Measurements from ENCODE around the gene HPCAL4.

HPCAL4 gene

GRCh38 chr1:39692152-39693074 is 1.2 kb upstream of the HPCAL4 start:
- peak overlapping the region; percentile 5 for H3K27ac Mint-ChIP-seq
- H3K36me3 Mint-ChIP-seq (ENCODE audit: low read depth), result peaks cover 2% of the 10 kb centered on the region
- H3K9me3 Mint-ChIP-seq, result no peaks in the 10 kb centered on the region
- H3K27me3 Mint-ChIP-seq (ENCODE audit: low read depth), result peaks cover 56% of the 10 kb centered on the region
- peak overlapping the region; percentile 39 for H3K4me3 Mint-ChIP-seq
- peaks cover 25% of the 10 kb centered on the region for H3K4me1 Mint-ChIP-seq (ENCODE audit: low read depth)

GRCh38 chr1:39690794-39691382 is 345 bp downstream of the HPCAL4 start:
- H3K36me3 Mint-ChIP-seq (ENCODE audit: low read depth), result peaks cover 2% of the 10 kb centered on the region
- H3K27me3 Mint-ChIP-seq (ENCODE audit: low read depth), result peaks cover 51% of the 10 kb centered on the region
- H3K4me3 Mint-ChIP-seq, result peak overlapping the region; percentile 82
- peaks cover 25% of the 10 kb centered on the region for H3K4me1 Mint-ChIP-seq (ENCODE audit: low read depth)
- peak overlapping the region; percentile 60 for H3K27ac Mint-ChIP-seq
- H3K9me3 Mint-ChIP-seq, result no peaks in the 10 kb centered on the region

- Mint-ChIP-seq H3K4me3 (peak overlapping the region; percentile 82), H3K27me3 (ENCODE audit: low read depth) (peaks cover 49% of the 10 kb centered on the region), H3K36me3 (ENCODE audit: low read depth) (peaks cover 2% of the 10 kb centered on the region), H3K27ac (peak overlapping the region; percentile 42), H3K9me3 (no peaks in the 10 kb centered on the region), H3K4me1 (ENCODE audit: low read depth) (peaks cover 24% of the 10 kb centered on the region)
Measured at GRCh38 chr1:39690225-39690624, 1.0 kb downstream of the HPCAL4 start.

GRCh38 chr1:39689635-39690034 is 1.6 kb downstream of the HPCAL4 start:
- peaks cover 51% of the 10 kb centered on the region for H3K27me3 Mint-ChIP-seq (ENCODE audit: low read depth)
- peaks cover 22% of the 10 kb centered on the region for H3K4me1 Mint-ChIP-seq (ENCODE audit: low read depth)
- H3K4me3 Mint-ChIP-seq, result no peak overlapping the region
- H3K36me3 Mint-ChIP-seq (ENCODE audit: low read depth), result peaks cover 2% of the 10 kb centered on the region
- H3K9me3 Mint-ChIP-seq, result no peaks in the 10 kb centered on the region
- no peak overlapping the region for H3K27ac Mint-ChIP-seq

GRCh38 chr1:39689214-39689613 is 2.0 kb downstream of the HPCAL4 start:
- Mint-ChIP-seq H3K27me3 (ENCODE audit: low read depth) (peaks cover 52% of the 10 kb centered on the region), H3K4me1 (ENCODE audit: low read depth) (peaks cover 18% of the 10 kb centered on the region), H3K36me3 (ENCODE audit: low read depth) (peaks cover 2% of the 10 kb centered on the region), H3K9me3 (no peaks in the 10 kb centered on the region), H3K27ac (no peak overlapping the region), H3K4me3 (no peak overlapping the region)

GRCh38 chr1:39688706-39689105 is 2.5 kb downstream of the HPCAL4 start:
- Mint-ChIP-seq H3K4me1 (ENCODE audit: low read depth) (peaks cover 16% of the 10 kb centered on the region), H3K36me3 (ENCODE audit: low read depth) (peaks cover 2% of the 10 kb centered on the region), H3K27me3 (ENCODE audit: low read depth) (peaks cover 52% of the 10 kb centered on the region), H3K27ac (no peak overlapping the region), H3K9me3 (no peaks in the 10 kb centered on the region), H3K4me3 (no peak overlapping the region)

GRCh38 chr1:39687243-39687642 is 4.0 kb downstream of the HPCAL4 start:
- Mint-ChIP-seq H3K27me3 (ENCODE audit: low read depth) (peaks cover 52% of the 10 kb centered on the region), H3K27ac (no peak overlapping the region), H3K36me3 (ENCODE audit: low read depth) (peaks cover 2% of the 10 kb centered on the region), H3K9me3 (no peaks in the 10 kb centered on the region), H3K4me3 (no peak overlapping the region), H3K4me1 (ENCODE audit: low read depth) (peaks cover 16% of the 10 kb centered on the region)

GRCh38 chr1:39685071-39685470 is 6.2 kb downstream of the HPCAL4 start:
- H3K4me1 Mint-ChIP-seq (ENCODE audit: low read depth), result peaks cover 12% of the 10 kb centered on the region
- peaks cover 51% of the 10 kb centered on the region for H3K27me3 Mint-ChIP-seq (ENCODE audit: low read depth)

GRCh38 chr1:39684313-39684664 is 6.9 kb downstream of the HPCAL4 start:
- H3K27me3 Mint-ChIP-seq (ENCODE audit: low read depth), result peaks cover 43% of the 10 kb centered on the region
- H3K36me3 Mint-ChIP-seq (ENCODE audit: low read depth), result no peaks in the 10 kb centered on the region
- no peak overlapping the region for H3K4me3 Mint-ChIP-seq
- no peaks in the 10 kb centered on the region for H3K9me3 Mint-ChIP-seq
- H3K27ac Mint-ChIP-seq, result no peak overlapping the region
- peaks cover 10% of the 10 kb centered on the region for H3K4me1 Mint-ChIP-seq (ENCODE audit: low read depth)

More at GRCh38 chr1:39685071-39685470, 6.2 kb downstream of the HPCAL4 start:
- H3K36me3 Mint-ChIP-seq (ENCODE audit: low read depth), result no peaks in the 10 kb centered on the region
- no peaks in the 10 kb centered on the region for H3K9me3 Mint-ChIP-seq
- H3K27ac Mint-ChIP-seq, result no peak overlapping the region
- no peak overlapping the region for H3K4me3 Mint-ChIP-seq

GRCh38 chr1:39683591-39684312 is 7.5 kb downstream of the HPCAL4 start:
- H3K4me3 Mint-ChIP-seq, result no peak overlapping the region
- H3K27me3 Mint-ChIP-seq (ENCODE audit: low read depth), result peaks cover 42% of the 10 kb centered on the region
- H3K9me3 Mint-ChIP-seq, result no peaks in the 10 kb centered on the region
- H3K36me3 Mint-ChIP-seq (ENCODE audit: low read depth), result no peaks in the 10 kb centered on the region
- no peak overlapping the region for H3K27ac Mint-ChIP-seq
- H3K4me1 Mint-ChIP-seq (ENCODE audit: low read depth), result peaks cover 10% of the 10 kb centered on the region

- H3K27me3 Mint-ChIP-seq (ENCODE audit: low read depth), result peaks cover 29% of the 10 kb centered on the region
- H3K27ac Mint-ChIP-seq, result no peak overlapping the region
- H3K9me3 Mint-ChIP-seq, result no peaks in the 10 kb centered on the region
- H3K4me1 Mint-ChIP-seq (ENCODE audit: low read depth), result peaks cover 10% of the 10 kb centered on the region
- no peaks in the 10 kb centered on the region for H3K36me3 Mint-ChIP-seq (ENCODE audit: low read depth)
- no peak overlapping the region for H3K4me3 Mint-ChIP-seq
Measured at GRCh38 chr1:39681999-39682398, 9.2 kb downstream of the HPCAL4 start.

- Mint-ChIP-seq H3K4me1 (ENCODE audit: low read depth) (peaks cover 10% of the 10 kb centered on the region), H3K27ac (no peak overlapping the region), H3K9me3 (no peaks in the 10 kb centered on the region), H3K4me3 (no peak overlapping the region), H3K27me3 (ENCODE audit: low read depth) (peaks cover 26% of the 10 kb centered on the region), H3K36me3 (ENCODE audit: low read depth) (no peaks in the 10 kb centered on the region)
Measured at GRCh38 chr1:39681294-39681693, 9.9 kb downstream of the HPCAL4 start.

- Mint-ChIP-seq H3K4me3 (no peak overlapping the region), H3K9me3 (no peaks in the 10 kb centered on the region)
Measured at GRCh38 chr1:39680751-39681150, 10.5 kb downstream of the HPCAL4 start.

GRCh38 chr1:39679821-39680220 is 11.4 kb downstream of the HPCAL4 start:
- H3K27me3 Mint-ChIP-seq (ENCODE audit: low read depth), result peaks cover 20% of the 10 kb centered on the region
- H3K36me3 Mint-ChIP-seq (ENCODE audit: low read depth), result no peaks in the 10 kb centered on the region
- H3K9me3 Mint-ChIP-seq, result no peaks in the 10 kb centered on the region
- peaks cover 8% of the 10 kb centered on the region for H3K4me1 Mint-ChIP-seq (ENCODE audit: low read depth)
- H3K27ac Mint-ChIP-seq, result no peak overlapping the region
- H3K4me3 Mint-ChIP-seq, result no peak overlapping the region

More at GRCh38 chr1:39680751-39681150, 10.5 kb downstream of the HPCAL4 start:
- no peaks in the 10 kb centered on the region for H3K36me3 Mint-ChIP-seq (ENCODE audit: low read depth)
- peaks cover 10% of the 10 kb centered on the region for H3K4me1 Mint-ChIP-seq (ENCODE audit: low read depth)
- H3K27ac Mint-ChIP-seq, result no peak overlapping the region
- peaks cover 24% of the 10 kb centered on the region for H3K27me3 Mint-ChIP-seq (ENCODE audit: low read depth)

All from T-helper 1 cell treated with Interleukin-12 subunit alpha and Interleukin-12 subunit beta and Interleukin-4 antibody, amounts not matched to agents 30 μg/mL and 1 μg/mL, for 36 hours (primary cell).